ENCODE results near the gene MYO5A. TPM values are rescaled to one million over a fixed set of nuclear protein-coding genes. Genes with fewer than 3 reads are reported as not detected.

Gene MYO5A
- polyA plus RNA-seq, 1 of the 3 experiments (the other 2 are of a cell fraction) = 11.0 TPM

DNA sequence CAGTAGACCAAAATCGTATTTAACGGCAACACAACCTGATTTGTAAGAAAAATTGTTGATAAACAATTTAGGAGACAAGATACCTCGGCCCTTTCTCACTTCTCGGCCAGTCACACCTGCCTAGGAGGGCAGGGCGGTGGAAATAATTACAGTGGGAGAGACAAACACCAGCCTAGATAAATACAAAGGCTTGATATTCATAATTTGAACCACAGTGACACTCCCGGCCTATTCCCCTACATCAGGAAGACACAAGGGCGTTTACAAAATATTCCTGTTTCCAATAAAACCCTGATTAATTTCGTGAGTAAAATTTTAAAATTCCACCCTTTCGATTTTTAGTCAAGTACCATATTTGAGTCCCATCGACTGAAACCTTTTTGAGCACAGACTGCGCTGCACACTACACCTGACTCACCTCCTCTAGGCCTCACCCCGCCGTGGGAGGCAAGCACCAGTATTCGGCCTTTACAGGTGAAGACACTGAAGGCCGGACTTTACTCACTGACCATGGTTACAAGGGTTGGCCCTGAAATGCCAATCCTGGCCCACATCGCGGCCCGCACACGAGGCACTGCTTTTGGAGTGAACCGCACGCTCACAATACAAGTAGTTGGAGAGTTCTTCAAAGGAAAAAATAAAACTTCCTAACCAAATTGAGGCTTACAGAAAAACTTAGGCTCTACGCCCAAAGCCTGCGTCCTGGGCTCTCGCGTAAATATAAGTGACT is 39.4 kb upstream of the MYO5A start:
- Histone ChIP-seq H3K9me2 (no peaks in the 10 kb centered on the region), H3F3A (replicated peaks; ENCODE audit: insufficient read depth) (peaks cover 8% of the 10 kb centered on the region), H3K9me3 (no peaks in the 10 kb centered on the region), H3K4me2 (peak overlapping the region; percentile 85), H3K4me1 (ENCODE audit: control insufficient read depth in 1 of 2, insufficient read depth in 2 of 2, low read depth in 1 of 2, low read length in 1 of 2) (peaks cover 5 to 8% of the 10 kb centered on the region in 2 experiments; a peak in 3 of 4 replicates), H4K20me1 (ENCODE audit: insufficient read depth) (peaks cover 48% of the 10 kb centered on the region), H3K36me3 (replicated peaks in 1 of 2; ENCODE audit: control insufficient read depth in 1 of 2, insufficient read depth in 2 of 2, low read length in 1 of 2) (peaks cover 0 to 8% of the 10 kb centered on the region in 2 experiments), H3K27ac (ENCODE audit: low read depth in 2 of 2, low read length in 1 of 2) (peak overlapping the region; percentile 78 to 84), H3K79me2 (ENCODE audit: insufficient read depth) (peaks cover 56% of the 10 kb centered on the region), H2AFZ (ENCODE audit: low read depth) (peak overlapping the region; percentile 97), H3K9ac (peak overlapping the region; percentile 98), H3K27me3 (ENCODE audit: insufficient read depth) (no peaks in the 10 kb centered on the region), H3K4me3 (ENCODE audit: low read depth in 2 of 2, low read length in 1 of 2) (peak overlapping the region; percentile 70 to 87)
- TF ChIP-seq RXRA (IDR thresholded peaks at IDR 0.05; ENCODE audit: borderline replicate concordance, low read depth) (no peak), ELF1 (IDR thresholded peaks at IDR 0.05) (no peak), RFX5 (IDR thresholded peaks at IDR 0.05; ENCODE audit: low read length) (no peak), GATA2 (CRISPR knock-in tag; IDR thresholded peaks at IDR 0.05) (no peak), MXI1 (IDR thresholded peaks at IDR 0.05; ENCODE audit: low read depth, low read length) (no peak), JUND (IDR thresholded peaks at IDR 0.05) (no peak), RCOR1 (IDR thresholded peaks at IDR 0.05; ENCODE audit: low read length) (no peak), NRF1 (IDR thresholded peaks at IDR 0.05; ENCODE audit: low read depth, low read length) (no peak), FOSL2 (IDR thresholded peaks at IDR 0.05; ENCODE audit: borderline replicate concordance, low read depth) (no peak), TEAD4 (IDR thresholded peaks at IDR 0.05; ENCODE audit: borderline replicate concordance, insufficient read depth) (no peak), NFIC (IDR thresholded peaks at IDR 0.05; ENCODE audit: borderline replicate concordance) (no peak), POLR2AphosphoS5 (IDR thresholded peaks at IDR 0.05; ENCODE audit: low read depth, low read length) (no peak)
- TF ChIP-seq, protein P1, sequence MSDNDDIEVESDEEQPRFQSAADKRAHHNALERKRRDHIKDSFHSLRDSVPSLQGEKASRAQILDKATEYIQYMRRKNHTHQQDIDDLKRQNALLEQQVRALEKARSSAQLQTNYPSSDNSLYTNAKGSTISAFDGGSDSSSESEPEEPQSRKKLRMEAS (IDR thresholded peaks at IDR 0.05; ENCODE audit: low read depth) = no peak
- TF ChIP-seq, protein P2, sequence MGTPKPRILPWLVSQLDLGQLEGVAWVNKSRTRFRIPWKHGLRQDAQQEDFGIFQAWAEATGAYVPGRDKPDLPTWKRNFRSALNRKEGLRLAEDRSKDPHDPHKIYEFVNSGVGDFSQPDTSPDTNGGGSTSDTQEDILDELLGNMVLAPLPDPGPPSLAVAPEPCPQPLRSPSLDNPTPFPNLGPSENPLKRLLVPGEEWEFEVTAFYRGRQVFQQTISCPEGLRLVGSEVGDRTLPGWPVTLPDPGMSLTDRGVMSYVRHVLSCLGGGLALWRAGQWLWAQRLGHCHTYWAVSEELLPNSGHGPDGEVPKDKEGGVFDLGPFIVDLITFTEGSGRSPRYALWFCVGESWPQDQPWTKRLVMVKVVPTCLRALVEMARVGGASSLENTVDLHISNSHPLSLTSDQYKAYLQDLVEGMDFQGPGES (IDR thresholded peaks at IDR 0.05; ENCODE audit: low read depth, low read length) = no peak
- TF ChIP-seq, protein P3, sequence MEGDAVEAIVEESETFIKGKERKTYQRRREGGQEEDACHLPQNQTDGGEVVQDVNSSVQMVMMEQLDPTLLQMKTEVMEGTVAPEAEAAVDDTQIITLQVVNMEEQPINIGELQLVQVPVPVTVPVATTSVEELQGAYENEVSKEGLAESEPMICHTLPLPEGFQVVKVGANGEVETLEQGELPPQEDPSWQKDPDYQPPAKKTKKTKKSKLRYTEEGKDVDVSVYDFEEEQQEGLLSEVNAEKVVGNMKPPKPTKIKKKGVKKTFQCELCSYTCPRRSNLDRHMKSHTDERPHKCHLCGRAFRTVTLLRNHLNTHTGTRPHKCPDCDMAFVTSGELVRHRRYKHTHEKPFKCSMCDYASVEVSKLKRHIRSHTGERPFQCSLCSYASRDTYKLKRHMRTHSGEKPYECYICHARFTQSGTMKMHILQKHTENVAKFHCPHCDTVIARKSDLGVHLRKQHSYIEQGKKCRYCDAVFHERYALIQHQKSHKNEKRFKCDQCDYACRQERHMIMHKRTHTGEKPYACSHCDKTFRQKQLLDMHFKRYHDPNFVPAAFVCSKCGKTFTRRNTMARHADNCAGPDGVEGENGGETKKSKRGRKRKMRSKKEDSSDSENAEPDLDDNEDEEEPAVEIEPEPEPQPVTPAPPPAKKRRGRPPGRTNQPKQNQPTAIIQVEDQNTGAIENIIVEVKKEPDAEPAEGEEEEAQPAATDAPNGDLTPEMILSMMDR (IDR thresholded peaks at IDR 0.05) = no peak
- TF ChIP-seq, protein P4, sequence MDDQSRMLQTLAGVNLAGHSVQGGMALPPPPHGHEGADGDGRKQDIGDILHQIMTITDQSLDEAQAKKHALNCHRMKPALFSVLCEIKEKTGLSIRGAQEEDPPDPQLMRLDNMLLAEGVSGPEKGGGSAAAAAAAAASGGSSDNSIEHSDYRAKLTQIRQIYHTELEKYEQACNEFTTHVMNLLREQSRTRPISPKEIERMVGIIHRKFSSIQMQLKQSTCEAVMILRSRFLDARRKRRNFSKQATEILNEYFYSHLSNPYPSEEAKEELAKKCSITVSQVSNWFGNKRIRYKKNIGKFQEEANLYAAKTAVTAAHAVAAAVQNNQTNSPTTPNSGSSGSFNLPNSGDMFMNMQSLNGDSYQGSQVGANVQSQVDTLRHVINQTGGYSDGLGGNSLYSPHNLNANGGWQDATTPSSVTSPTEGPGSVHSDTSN (IDR thresholded peaks at IDR 0.05) = no peak
- ChIA-PET POLR2A (no interaction called here), CTCF (no interaction called here)
- DNase-seq = peak; percentile 33
- WGBS (ENCODE audit: low lambda C conversion rate) = under 1% methylated on average over 25 of the region's 25 CpGs

Measured in SK-N-SH (cell line).